SU-DHL-6 (cell line): Measurements from ENCODE around the gene XKR8.

Experiments
- H2AFZ ChIP-seq: fragments of 200-600 bp; sonication (generic); 2 replicates; pipeline ENCODE4 v1.6.1; 2014; ENCODE audit warnings: low read depth, mild to moderate bottlenecking, moderate library complexity, mixed read lengths, antibody characterized with exemption, low read length; ENCODE audit not compliant: severe bottlenecking
- H3F3A ChIP-seq: fragments of 200-600 bp; shearing (Covaris generic); 2 replicates; pipeline ENCODE4 v1.6.0; 2016; ENCODE audit warnings: antibody characterized with exemption, mild to moderate bottlenecking; ENCODE audit not compliant: insufficient read depth
- H3K27ac ChIP-seq: fragments of 200-600 bp; sonication (generic); 2 replicates; pipeline ENCODE4 v1.5.1; 2016; ENCODE audit warnings: low read depth, mild to moderate bottlenecking, low read length, moderate library complexity, mixed read lengths
- H3K27me3 ChIP-seq: fragments of 200-600 bp; sonication (generic), shearing (Covaris generic); 2 replicates; pipeline ENCODE4 v1.6.0; 2014; ENCODE audit warnings: mild to moderate bottlenecking, low read length
- H3K36me3 ChIP-seq: fragments of 200-600 bp; sonication (generic); 2 replicates; pipeline ENCODE4 v1.6.1; 2014; ENCODE audit warnings: mild to moderate bottlenecking, low read length, mixed read lengths
- H3K4me2 ChIP-seq: fragments of 300-600, 200-600 bp; shearing (Covaris generic), sonication (generic); 2 replicates; pipeline ENCODE4 v1.6.0; 2014; ENCODE audit warnings: low read length, low read depth, mild to moderate bottlenecking; ENCODE audit not compliant: poor library complexity, severe bottlenecking
- H3K4me3 ChIP-seq: fragments of 200-600 bp; sonication (generic); 2 replicates; pipeline ENCODE4 v1.5.1; 2014; ENCODE audit warnings: antibody characterized with exemption, low read length, mild to moderate bottlenecking, mixed read lengths; ENCODE audit not compliant: insufficient read depth, poor library complexity, severe bottlenecking
- H3K79me2 ChIP-seq: fragments of 200-600 bp; sonication (generic); 2 replicates; pipeline ENCODE4 v1.6.1; 2014; ENCODE audit warnings: mild to moderate bottlenecking, low read length, moderate library complexity; ENCODE audit not compliant: insufficient read depth
- H3K9ac ChIP-seq: fragments of 200-600 bp; sonication (generic); 2 replicates; pipeline ENCODE4 v1.7.0; 2014; ENCODE audit warnings: mild to moderate bottlenecking, low read length
- H3K9me2 ChIP-seq: fragments of 200-600 bp; sonication (generic); replicated peaks from 2 replicates; pipeline ENCODE4 v1.6.1; 2014; ENCODE audit warnings: low read length; ENCODE audit not compliant: insufficient read depth
- H3K9me3 ChIP-seq: fragments of 200-600 bp; sonication (generic); 2 replicates; pipeline ENCODE4 v1.6.1; 2014; ENCODE audit warnings: low read length, mixed read lengths; ENCODE audit not compliant: insufficient read depth
- H4K20me1 ChIP-seq: fragments of 200-600 bp; sonication (generic); 2 replicates; pipeline ENCODE4 v1.6.1; 2014; ENCODE audit warnings: low read depth, mild to moderate bottlenecking, antibody characterized with exemption, low read length, moderate library complexity, mixed read lengths
- EZH2phosphoT487 ChIP-seq: fragments of 200-600 bp; sonication (generic), shearing (Covaris generic); conservative IDR thresholded peaks from 2 replicates; pipeline ENCODE4 v1.6.1; 2018; ENCODE audit warnings: mild to moderate bottlenecking, antibody characterized with exemption, low read length, moderate library complexity, mixed read lengths
- TF ChIP-seq, protein P1 (sequence below): fragments of 200-600 bp; sonication (generic); IDR thresholded peaks from one replicate; pipeline ENCODE4 v1.5.1; 2017; ENCODE audit warnings: antibody characterized with exemption, mild to moderate bottlenecking, low read length, moderate library complexity; ENCODE audit not compliant: insufficient read depth, poor library complexity, severe bottlenecking

Gene XKR8

DNA sequence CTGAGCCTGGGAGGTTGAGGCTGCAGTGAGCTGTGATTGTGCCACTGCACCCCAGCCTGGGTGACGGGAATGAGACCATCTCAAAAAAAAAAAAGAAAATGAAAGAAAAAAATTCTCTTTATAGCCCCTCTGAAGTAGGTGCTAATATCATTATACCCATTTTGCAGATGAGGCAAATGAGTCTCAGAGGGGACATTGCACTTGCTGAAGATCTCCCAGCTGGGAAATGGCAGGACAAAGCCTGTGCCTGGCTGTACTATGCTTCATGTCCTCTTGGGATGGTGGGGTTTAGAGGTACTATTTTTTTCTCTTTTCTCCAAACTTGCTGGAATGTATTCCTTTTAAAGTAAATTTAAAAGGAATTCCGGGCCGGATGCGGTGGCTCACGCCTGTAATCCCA is 23.4 kb upstream of the XKR8 start:
- Histone ChIP-seq H3K36me3 (no peaks in the 10 kb centered on the region), H3K4me3 (no peak overlapping the region), H3K27ac (no peak overlapping the region), H3F3A (no peaks in the 10 kb centered on the region), H3K27me3 (no peaks in the 10 kb centered on the region), H3K4me2 (no peak overlapping the region), H4K20me1 (no peaks in the 10 kb centered on the region), H3K9me3 (no peaks in the 10 kb centered on the region), H2AFZ (no peak overlapping the region), H3K79me2 (no peaks in the 10 kb centered on the region), H3K9me2 (no peaks in the 10 kb centered on the region), H3K9ac (no peak overlapping the region)
- TF ChIP-seq, protein P1, sequence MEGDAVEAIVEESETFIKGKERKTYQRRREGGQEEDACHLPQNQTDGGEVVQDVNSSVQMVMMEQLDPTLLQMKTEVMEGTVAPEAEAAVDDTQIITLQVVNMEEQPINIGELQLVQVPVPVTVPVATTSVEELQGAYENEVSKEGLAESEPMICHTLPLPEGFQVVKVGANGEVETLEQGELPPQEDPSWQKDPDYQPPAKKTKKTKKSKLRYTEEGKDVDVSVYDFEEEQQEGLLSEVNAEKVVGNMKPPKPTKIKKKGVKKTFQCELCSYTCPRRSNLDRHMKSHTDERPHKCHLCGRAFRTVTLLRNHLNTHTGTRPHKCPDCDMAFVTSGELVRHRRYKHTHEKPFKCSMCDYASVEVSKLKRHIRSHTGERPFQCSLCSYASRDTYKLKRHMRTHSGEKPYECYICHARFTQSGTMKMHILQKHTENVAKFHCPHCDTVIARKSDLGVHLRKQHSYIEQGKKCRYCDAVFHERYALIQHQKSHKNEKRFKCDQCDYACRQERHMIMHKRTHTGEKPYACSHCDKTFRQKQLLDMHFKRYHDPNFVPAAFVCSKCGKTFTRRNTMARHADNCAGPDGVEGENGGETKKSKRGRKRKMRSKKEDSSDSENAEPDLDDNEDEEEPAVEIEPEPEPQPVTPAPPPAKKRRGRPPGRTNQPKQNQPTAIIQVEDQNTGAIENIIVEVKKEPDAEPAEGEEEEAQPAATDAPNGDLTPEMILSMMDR: no peak
- TF ChIP-seq EZH2phosphoT487: no peak

DNA sequence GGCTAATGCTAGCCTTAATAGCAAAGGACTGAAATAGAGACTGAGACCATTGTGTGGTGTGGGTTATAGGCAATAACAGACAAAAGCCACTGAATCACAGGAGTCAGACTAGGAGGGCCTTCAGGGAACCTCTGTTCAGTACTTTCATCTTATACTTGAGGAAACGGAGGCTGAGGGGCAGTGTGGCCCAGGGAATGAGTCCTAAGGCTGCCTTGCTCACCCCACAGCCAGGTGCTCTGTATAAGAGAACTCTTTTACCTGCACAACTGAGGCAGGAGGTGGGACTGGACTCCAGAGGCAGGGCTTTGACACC is 22.3 kb upstream of the XKR8 start:
- Histone ChIP-seq H3K9me2 (no peaks in the 10 kb centered on the region), H3K36me3 (no peaks in the 10 kb centered on the region), H2AFZ (no peak overlapping the region), H3F3A (no peaks in the 10 kb centered on the region), H4K20me1 (no peaks in the 10 kb centered on the region), H3K27me3 (no peaks in the 10 kb centered on the region), H3K79me2 (no peaks in the 10 kb centered on the region), H3K27ac (no peak overlapping the region), H3K4me2 (no peak overlapping the region), H3K9me3 (no peaks in the 10 kb centered on the region), H3K4me3 (no peak overlapping the region), H3K9ac (no peak overlapping the region)
- TF ChIP-seq, protein P1: no peak
- no peak for TF ChIP-seq EZH2phosphoT487

DNA sequence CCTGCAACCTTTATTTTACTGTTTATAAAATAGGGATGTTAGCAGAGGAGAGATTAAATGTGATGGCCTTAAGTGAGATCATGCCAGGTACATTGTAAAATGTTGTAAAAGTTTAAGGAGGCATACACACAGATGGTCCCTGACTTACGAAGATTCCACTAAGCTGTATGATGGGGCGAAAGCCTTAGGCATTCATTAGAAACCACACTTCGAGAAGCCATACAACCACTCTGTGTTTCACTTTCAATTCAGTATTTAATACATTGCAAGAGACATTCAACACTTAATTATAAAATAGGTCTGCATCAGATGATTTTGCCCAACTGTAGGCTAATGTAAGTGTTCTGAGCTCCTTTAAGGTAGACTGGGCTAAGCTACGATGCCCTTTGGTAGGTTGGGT is 21.3 kb upstream of the XKR8 start:
- Histone ChIP-seq H3K9ac (no peak overlapping the region), H3K27ac (no peak overlapping the region), H3F3A (no peaks in the 10 kb centered on the region), H3K4me2 (no peak overlapping the region), H3K4me3 (no peak overlapping the region), H3K36me3 (no peaks in the 10 kb centered on the region), H3K9me3 (no peaks in the 10 kb centered on the region), H3K9me2 (no peaks in the 10 kb centered on the region), H4K20me1 (no peaks in the 10 kb centered on the region), H3K27me3 (no peaks in the 10 kb centered on the region), H2AFZ (no peak overlapping the region), H3K79me2 (no peaks in the 10 kb centered on the region)
- TF ChIP-seq EZH2phosphoT487: no peak
- TF ChIP-seq, protein P1: no peak

DNA sequence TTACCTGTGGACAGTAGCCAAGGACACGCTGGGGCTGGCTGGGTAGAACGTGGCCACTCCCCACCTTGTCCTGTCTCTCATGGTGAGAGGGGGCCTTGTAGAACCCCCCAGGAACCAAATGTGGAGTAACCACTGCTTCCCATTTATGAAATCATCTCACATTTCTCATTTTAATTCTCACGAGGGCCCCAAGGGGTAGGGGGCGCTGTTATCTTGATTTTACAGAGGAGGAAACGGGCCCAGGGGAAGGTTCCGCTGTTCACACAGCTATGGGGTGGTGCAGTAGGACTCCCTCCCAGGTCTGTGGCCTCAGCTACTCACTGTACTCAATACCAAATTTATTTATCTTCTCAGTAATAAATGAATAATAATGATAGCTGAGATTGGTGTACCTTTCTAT is 19.5 kb upstream of the XKR8 start:
- no peaks in the 10 kb centered on the region for H3K9me3 ChIP-seq
- H3K9ac ChIP-seq: no peak overlapping the region; the same call in 1 of the 2 replicates
- no peaks in the 10 kb centered on the region for H3K27me3 ChIP-seq
- H3K4me3 ChIP-seq: no peak overlapping the region
- TF ChIP-seq, protein P1: peak; percentile 92
- no peak for TF ChIP-seq EZH2phosphoT487
- H2AFZ ChIP-seq: peak overlapping the region; percentile 53
- H3K27ac ChIP-seq: no peak overlapping the region
- H3K79me2 ChIP-seq: no peaks in the 10 kb centered on the region
- H3K9me2 ChIP-seq: no peaks in the 10 kb centered on the region
- H3K36me3 ChIP-seq: no peaks in the 10 kb centered on the region
- no peak overlapping the region for H3K4me2 ChIP-seq
- H3F3A ChIP-seq: no peaks in the 10 kb centered on the region
- no peaks in the 10 kb centered on the region for H4K20me1 ChIP-seq
